Anterior cingulate cortex (tissue), 58 donors: ENCODE measurements around the gene STAMBP.
"Not testable (repeated sequence)": the region's sequence is repeated elsewhere in the genome, so short reads cannot be mapped to it uniquely, and the experiment has no call there.

Source experiments
- DNase-seq, 58 donors: peaks; one replicate each; lab custom pipeline; 2025; lab: John Stamatoyannopoulos, UW

STAMBP gene

GRCh38 chr2:73885406-73885805, 56.6 kb downstream of the STAMBP start:
- no peak for DNase-seq

GRCh38 chr2:73886357-73886756, 57.6 kb downstream of the STAMBP start:
- no peak for DNase-seq

GRCh38 chr2:73887596-73888353, 59.0 kb downstream of the STAMBP start:
- DNase-seq = not testable (repeated sequence)

- no peak for DNase-seq
These were observed 59.6 kb downstream of the STAMBP start for GRCh38 chr2:73888388-73888787.

- no peak for DNase-seq
These were observed 60.4 kb downstream of the STAMBP start for GRCh38 chr2:73889206-73889605.

GRCh38 chr2:73890301-73891092, 61.7 kb downstream of the STAMBP start:
- DNase-seq = no peak

GRCh38 chr2:73891276-73891901, 62.6 kb downstream of the STAMBP start:
- DNase-seq = no peak

- no peak for DNase-seq
These were observed 64.0 kb downstream of the STAMBP start, which contains the start of gene ACTG2 for GRCh38 chr2:73892631-73893329. Gene ACTG2 (plus strand): TSS chr2:73893008. CDS start chr2:73901312, 8,304 bp downstream.

- no peak for DNase-seq
These were observed 65.2 kb downstream of the STAMBP start for GRCh38 chr2:73893764-73894474.

GRCh38 chr2:73894475-73894850, 65.7 kb downstream of the STAMBP start:
- DNase-seq = no peak

GRCh38 chr2:73894877-73895276, 66.1 kb downstream of the STAMBP start:
- DNase-seq = no peak

- peak in 1 of 58 donors; percentile 3 for DNase-seq
These were observed 66.7 kb downstream of the STAMBP start for GRCh38 chr2:73895473-73895872.

- DNase-seq = peak in 2 of 58 donors; percentile 4 to 30
These were observed 67.8 kb downstream of the STAMBP start for GRCh38 chr2:73896362-73897239.

GRCh38 chr2:73897240-73897583, 68.5 kb downstream of the STAMBP start:
- DNase-seq = no peak

GRCh38 chr2:73897934-73898333, 69.2 kb downstream of the STAMBP start:
- DNase-seq = no peak

GRCh38 chr2:73899801-73900336, 71.1 kb downstream of the STAMBP start:
- no peak for DNase-seq

GRCh38 chr2:73901143-73901542, 72.4 kb downstream of the STAMBP start:
- DNase-seq = no peak

- DNase-seq = no peak
These were observed 73.5 kb downstream of the STAMBP start for GRCh38 chr2:73902284-73902683.

GRCh38 chr2:73903313-73903712, 74.6 kb downstream of the STAMBP start:
- DNase-seq = no peak
